SK-N-DZ (cell line): ENCODE results near the gene LRBA.
"Not testable (repeated sequence)": the region's sequence is repeated elsewhere in the genome, so short reads cannot be mapped to it uniquely, and the experiment has no call there.

Experiments
- DNase-seq: peaks from one replicate; pipeline ENCODE4 v3.0.0-alpha.2; 2015; ENCODE audit warnings: low spot score

LRBA gene

DNA sequence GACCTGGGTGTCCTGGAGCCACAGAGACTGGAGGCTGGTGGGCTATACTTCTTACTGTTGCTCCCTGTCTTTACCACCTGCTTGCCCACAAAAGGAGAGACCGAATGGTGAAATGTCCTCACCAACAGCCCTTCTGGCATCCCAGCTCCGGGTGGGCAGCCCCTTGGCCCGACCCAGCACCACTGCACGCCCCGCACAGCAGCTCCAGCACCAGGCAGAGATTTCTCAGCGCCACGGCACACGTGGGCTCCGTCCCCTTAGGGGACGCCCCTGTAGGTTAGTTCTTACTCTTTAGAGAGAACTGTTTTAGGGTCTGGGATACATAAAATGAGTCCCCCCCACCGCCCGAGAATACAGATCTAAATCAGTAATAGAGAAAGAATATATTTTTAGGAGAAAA lies 591.6 kb downstream of the LRBA start:
- DNase-seq = no peak

DNA sequence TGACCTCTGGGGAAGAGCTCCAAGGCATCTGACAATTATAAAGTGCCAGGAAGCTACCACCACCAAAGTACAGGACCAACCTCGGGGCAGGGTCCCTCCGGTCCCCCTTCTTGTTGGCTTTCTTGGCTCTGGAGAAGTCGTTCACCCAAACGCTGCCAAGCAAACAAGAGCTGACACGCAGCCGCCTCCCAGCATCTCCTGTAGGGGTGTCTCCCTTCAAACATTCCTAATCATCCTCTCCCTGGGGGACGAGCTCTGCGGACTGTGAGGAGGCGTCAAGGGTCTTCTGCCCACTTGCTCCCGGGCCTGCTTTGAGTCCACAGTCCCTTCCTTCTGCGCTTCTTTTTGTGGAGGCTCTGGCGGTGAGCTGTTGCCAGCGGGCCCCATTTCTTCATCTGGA lies 592.0 kb downstream of the LRBA start:
- no peak for DNase-seq

DNA sequence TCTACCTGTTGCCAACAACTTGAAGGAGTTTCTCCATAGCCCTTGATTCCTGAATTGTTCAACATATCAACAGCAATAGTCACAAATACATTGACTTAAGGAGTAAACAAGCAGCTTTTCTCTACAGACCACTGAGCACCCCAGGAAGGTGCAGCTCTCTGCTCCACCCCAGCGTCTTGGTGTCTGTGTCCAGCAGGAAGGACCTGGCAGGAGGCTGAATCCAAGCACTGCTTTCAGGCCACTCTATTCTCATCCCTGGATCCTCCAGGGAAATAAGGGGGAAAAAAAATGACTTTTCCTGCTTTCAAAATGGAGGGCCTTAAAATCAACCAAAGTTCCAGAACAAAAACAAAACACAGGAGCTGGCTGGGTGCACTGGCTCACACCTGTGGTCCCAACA lies 593.5 kb downstream of the LRBA start:
- no peak for DNase-seq

DNA sequence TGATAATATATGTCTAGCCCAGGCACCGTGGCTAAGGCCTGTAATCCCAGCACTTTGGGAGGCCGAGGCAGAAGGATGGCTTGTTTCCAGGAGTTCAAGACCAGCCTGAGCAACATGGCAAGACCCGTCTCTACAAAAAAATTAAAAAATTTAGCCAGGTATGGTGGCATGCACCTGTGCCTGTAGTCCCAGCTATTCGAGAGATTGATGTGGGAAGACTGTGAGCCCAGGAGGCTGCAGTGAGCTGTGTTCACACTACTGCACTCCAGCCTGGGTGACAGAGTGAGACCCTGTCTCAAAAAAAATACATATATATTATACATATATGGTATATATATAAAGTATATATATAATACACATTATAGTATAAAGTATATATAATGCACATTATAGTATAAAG lies 595.1 kb downstream of the LRBA start:
- no peak for DNase-seq

DNA sequence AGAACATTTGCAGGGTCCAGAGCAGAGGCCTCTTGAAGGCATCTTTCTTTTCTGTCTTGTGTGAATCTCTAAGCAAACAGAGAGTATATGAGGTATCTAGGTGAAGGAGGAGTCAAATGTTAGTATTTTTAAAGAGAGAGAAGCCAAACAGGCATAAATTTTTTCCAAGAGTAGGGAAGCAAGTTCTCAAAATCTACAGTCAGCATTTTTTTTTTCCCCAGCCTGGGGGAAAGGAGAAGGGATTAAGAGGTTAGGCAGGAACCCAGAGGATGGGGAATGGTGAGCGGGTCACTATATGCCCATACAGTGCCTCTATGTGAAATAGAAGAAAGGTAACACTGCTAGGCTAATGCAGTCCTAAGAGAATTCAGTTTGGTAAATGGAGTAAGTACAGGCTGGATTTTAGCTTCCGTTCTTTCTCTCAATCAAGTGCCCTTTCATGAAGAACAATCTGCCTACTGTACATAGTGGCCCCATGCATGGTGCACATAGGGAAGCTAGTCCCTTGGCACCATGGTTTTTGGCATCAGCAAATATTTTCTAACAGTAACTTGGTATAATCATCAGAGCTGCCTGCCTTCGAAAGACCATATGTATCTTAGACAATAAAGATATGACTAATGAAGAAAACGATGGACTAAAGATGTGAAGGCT lies 596.2 kb downstream of the LRBA start:
- no peak for DNase-seq

DNA sequence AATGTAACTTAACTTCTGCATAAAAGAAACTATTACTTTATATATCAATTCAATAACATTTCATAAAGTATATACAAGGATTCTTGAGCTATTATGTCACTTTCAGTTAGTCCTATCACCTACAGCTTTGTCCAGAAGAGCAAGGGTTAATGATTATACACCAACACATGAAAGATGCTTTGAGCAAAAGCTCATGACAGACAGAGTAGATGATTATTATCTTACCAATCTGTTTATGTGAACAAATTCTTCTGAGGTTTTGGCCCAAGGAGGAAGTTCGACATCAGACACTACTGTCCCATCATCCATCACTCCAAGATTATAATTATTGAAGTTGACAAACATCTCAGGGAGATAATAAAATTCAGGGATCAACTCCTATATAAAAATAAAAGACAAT lies 599.9 kb downstream of the LRBA start:
- peak; percentile 75 for DNase-seq

DNA sequence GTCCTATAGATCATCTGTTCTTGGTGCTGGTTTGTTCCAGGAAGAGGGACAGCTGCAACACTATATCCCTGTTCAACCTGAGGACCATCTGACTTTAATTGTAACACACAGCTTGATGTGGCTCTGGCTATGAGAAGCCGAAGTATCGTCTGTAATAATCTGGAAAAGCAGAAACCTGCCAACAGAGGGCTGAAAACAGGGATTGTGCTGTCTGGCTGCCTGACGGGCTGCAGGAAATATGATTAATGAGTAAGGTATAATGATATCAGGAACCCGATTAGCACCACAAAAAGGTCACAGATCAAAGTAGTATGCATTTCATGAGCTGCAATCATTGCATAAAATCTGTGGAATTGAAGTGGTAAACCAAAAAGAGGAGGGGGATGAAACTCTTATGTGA lies 603.6 kb downstream of the LRBA start:
- DNase-seq = peak; percentile 93

DNA sequence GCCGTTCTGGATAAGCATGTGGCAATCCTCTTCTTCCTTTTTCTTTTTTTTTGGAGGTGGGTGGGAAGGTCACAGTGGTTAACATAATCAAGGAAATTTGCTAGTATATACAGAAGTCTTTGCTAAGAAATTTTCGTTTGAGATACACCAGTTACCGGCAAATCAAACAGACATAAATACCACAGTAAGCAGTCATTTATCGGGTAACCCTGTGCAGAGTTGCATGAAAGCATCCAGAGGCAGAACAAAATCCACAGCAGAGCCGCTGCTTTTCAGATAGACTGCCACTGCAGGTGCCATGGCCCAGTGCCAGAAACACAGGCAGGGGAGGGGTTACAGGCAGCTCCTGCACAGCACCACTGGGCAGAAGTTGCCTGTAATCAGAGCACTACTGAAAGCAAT lies 612.2 kb downstream of the LRBA start:
- peak; percentile 71 for DNase-seq

DNA sequence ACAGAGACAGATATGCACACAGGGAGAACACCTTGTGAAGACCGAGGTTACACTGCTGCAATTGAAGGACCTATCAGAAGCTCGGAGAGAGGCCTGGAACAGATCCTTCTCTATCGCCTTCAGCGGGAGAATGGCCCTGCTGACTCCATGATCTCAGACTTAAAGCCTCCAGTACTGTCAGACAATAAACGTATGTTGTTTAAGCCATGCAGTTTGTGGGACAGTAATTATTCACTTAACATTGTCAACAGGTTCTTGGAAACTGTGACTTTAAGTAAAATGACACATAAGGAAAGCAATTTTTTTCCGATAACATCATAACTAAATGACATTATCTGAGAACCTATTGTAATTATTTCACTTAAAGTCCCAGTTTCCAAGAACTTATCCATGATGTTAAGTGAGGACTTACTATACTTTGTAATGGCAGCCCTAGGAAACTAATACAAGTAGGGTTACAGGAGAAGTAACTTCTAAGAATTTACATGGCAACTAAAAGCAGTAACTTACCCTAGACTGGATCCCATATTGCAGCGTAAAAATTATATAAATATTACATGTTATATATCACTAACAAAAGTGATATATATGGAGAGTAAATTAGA lies 613.9 kb downstream of the LRBA start:
- no peak for DNase-seq

DNA sequence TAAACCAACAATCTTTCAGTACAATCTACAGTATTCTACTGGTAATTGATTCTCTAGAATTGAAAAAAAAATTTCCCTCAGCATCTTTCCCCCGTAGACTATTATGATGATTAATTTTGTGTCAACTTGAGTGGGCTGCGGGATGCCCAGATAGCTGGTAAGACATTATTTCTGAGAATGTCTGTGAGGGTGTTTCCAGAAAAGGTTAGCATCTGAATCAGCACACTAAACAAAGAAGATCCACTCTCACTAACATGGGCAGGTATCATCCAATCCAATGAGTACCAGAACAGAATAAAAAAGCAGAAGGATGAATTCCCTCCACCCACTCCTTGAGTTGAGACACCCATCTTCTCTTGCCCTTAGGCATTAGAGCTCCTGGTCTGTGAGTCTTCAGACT lies 619.2 kb downstream of the LRBA start:
- no peak for DNase-seq

DNA sequence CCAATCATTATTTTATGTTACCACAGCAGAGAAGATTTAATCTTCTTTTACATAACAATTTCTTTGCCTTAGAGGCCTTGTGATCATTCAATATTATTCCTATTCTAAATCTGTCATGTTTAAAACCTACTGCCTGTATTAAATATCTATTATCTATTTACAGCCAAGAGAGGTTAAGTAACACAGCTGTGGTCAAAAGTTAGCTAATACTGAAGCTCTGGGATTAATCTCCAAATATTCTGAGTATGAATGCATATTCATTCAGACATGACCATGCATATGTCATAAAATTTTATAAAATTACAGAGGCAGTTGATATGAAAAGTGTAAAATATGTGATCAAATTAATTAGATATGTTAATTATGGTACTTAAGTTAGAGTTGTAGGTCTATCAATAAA lies 621.0 kb downstream of the LRBA start:
- no peak for DNase-seq

DNA sequence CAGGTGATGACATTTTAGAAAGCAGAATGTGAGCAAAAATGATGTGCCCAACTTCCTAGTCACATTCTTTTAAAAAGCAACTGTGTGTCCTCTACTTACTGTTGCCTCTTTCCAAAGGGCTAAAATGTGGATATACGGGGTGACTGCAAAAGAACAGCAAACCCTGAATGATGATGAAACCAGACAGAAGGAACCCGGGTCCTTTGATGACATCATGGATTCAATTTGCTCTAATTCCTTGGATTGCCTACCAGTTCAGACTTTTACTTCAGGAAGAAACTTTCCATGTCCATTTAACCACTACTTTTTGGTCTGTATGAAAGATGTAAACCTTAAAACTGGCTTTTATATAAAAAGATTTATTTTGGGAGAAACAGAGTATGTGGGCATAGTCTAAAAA lies 624.0 kb downstream of the LRBA start:
- DNase-seq = no peak

DNA sequence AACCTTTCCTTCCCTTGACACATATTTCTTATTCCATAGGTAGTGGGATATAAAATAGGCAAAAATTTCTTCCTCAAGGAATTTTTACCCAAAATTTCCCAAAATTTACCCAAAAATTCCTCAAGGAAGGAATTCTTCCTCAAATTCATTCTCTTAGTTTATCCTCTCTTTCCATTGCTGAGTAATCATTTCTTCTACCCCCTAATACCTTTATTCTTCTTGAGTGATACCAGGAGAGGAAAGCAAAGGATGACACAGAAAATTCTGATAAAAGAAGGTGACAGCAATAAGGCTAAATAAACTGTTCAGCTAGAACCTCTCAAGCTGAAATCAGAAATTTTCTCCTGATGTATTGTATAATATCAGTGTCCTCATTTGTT lies 624.6 kb downstream of the LRBA start:
- no peak for DNase-seq

DNA sequence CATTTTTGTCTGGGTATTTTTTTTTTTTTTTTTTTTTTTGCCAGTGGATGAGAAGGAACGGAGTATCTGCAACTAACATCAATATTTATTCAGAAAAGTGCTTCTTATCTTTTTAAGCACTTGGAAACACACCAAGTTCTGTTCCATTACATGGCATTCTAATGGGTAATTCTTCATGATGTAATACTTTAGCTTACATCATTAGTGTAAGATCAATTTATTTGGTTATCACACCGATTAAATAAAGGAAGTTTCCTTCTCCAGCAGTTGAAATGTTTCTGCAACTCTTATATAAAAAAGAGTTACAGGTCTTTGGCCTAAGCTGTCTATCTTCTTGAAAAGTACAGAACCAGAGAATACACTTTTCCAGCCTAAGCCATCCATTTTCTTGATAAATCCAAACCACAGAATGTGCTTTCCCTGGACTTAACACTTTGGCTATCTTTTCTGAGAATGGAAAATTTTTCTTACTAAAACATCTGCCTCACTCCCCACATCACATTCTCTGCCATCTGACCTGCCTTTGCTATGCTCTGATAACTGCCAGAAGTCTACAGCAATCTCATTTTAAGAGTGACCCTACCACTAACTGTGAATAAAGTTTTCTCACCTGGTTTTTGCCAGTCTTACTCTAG lies 625.1 kb downstream of the LRBA start:
- DNase-seq = no peak

DNA sequence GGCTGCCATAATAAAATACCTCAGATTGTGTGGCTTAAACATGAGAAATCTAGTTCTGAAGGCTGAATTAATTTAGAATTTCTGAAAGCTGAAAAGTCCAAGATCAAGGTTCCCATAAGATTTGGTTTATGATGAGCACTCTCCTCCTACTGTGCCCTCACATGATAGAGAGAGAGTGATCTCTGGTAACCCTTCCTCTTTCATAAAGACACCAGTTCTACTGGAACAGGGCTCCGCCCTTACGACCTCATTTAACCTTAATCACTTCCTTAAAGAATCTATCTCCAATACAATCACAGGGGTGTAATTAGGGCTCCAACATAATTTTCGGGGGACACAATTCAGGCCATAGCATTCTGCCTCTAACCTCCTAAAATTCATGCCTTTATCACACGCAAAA lies 627.1 kb downstream of the LRBA start:
- no peak for DNase-seq

DNA sequence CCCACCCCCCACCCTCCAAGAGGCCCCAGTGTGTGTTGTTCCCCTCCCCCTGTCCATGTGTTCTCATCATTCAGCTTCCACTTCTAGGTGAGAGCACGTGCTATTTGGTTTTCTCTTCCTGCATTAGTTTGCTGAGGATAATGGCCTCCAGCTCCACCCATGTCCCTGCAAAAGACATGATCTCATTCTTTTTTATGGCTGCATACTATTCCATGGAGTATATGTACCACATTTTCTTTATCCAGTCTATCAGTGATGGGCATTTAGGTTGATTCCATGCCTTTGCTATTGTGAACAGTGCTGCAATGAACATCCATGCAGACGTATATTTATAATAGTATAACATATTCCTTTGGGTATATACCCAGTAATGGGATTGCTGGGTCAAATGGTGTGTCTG lies 628.7 kb downstream of the LRBA start:
- DNase-seq = not testable (repeated sequence)

DNA sequence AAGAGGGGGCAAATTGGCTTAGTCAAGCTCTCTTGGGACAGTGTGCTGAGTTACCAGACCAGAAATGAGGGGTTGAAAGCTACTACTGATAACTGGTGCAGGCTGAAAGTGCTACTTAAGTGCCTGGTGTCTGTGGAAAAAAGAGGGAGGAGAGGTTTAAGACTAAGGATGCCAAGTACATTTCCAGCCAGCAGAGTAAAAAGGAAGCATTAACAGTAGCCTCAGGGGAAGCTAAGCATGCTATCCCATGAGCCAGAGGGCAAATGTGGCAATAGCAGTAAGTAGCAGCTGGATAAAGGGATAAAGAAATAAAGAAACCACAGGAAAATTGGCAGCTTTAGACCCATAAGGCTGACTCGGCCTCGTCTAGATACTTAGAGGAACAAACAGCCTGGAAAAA lies 629.5 kb downstream of the LRBA start:
- DNase-seq = peak; percentile 87

DNA sequence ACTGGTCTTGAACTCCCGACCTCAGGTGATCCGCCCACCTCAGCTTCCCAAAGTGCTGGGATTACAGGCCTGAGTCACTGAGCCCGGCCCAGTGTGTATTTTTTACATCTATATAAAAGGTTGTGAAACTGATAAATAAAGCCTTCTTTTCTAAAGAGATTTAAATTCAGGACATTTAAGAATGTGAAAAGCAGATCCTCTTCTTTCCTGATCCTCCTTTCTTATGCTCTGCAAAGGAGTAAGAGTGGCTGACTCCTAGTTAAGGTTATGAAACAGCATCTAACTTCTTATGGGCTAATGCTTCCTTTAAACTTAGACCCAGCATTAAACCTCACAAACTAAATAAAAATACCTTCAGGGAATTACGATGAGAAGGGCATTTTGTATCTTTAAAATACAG lies 630.8 kb downstream of the LRBA start:
- no peak for DNase-seq

DNA sequence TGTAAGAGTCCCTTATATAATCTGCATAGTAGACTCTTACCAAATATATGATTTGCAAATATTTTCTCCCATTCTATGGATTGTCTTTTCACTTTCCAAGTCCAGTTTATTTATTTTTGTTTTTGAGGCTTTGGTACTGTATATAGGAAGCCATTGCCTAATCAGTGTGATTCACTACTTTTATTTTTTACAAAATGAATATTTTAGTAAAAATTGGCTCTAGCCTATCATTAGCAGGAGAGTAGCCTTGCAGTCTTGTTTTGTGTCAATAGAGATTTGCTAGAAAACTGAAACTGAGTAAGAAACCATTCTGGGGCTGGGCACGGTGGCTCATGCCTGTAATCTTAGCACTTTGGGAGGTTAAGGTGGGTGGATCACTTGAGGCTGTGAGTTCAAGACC lies 633.1 kb downstream of the LRBA start:
- no peak for DNase-seq

DNA sequence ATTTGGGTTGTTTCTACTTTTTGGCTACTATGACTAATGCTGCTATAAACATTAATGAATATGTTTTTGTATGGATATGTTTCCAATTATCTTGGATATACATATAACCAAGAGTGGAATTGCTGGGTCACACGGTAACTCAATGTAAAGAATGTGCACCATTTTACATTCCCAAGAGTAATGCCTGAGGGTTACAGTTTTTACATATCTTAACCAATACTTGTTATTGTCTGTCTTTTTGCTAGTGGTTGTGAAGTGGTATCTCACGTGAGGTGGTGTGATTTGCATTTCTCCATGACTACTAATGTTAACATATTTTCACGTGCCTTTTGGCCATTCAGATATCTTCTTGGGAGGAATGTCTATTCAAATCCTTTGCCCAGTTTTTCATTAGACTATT lies 633.5 kb downstream of the LRBA start:
- DNase-seq = no peak

DNA sequence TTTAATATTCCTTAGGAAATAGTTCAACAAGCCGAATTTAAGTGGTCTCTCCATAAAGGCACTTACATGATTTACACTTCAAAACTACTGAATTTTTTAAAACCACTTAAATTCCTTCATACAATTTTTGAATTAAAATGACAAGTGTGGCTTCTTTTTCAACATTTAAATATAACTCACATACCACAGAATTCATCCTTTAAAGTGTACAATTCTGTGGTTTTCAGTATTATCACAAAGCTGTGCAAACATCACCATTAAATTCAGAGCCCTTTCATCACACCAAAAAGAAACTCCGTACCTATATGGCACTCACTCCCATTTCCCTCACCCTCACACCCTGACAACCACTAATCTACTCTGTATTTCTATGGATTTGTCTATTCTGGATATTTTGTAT lies 634.0 kb downstream of the LRBA start:
- no peak for DNase-seq

DNA sequence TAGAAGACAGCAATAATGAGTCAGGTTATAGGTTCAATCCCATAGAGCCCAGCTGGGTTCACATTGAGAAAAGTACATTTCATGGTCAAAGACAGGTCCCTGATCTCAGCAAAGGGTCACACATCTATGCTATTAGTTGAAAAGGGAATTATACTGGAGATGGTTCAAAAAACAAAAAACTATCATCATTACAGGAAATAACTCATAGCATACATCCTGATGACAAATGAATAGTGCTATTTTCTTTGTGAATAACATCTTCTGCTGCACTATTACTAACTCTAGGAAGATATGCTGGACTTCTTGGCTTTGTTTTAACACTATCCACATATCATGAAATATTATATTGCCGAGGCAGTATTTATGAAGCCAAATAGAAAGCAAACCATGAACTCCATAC lies 635.6 kb downstream of the LRBA start:
- no peak for DNase-seq

DNA sequence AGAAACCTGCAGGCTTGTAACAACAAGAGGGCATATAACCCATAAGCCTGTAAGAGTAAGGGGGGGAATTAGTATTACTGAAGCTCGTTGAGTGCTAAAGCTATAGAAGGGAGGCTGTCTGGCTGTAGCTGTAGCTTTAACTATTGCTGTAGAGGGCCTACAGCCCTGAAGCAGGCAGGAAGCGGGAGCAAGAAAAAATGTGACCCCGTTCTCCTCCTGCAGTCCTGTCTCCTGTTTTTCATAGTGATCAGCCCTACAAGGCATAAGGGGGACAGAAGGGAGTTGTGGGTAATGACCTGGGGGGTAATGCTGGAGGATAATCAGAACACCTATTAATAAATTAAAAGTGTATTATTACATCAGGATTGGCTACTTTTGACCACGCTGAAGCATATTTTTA lies 640.1 kb downstream of the LRBA start:
- peak; percentile 62 for DNase-seq

DNA sequence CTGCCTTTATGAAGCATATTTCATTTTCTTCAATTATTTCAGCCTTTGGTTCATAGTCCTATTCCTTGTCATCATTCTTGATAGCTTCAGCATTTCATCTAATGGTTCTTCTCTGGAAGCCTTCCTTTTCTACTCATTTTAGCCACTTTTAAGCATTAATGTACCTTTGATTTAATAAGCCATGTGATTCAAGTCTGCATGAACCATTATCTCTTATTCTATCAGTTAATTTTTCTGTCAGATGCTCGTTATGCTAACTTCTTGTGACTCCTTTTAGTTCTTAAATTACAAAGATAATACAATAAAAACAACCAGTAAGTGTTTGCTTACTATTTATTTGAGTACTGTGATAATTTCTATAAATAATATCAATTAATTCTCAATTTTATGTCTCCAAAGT lies 643.2 kb downstream of the LRBA start:
- DNase-seq = peak; percentile 93
